H1 (cell line): ENCODE results near the gene ZNF451. TPM values are rescaled to one million over a fixed set of nuclear protein-coding genes. Genes with fewer than 3 reads are reported as not detected.

Experiments used
- CTCF ChIA-PET: fragments of 300-600 bp; sonication (Branson Sonifier 250); formaldehyde crosslinking; loops from one replicate; lab custom pipeline; 2021; ENCODE audit not compliant: partially characterized antibody; lab: Charles Lee
- POLR2A ChIA-PET: fragments of 300-600 bp; sonication (Branson Sonifier 250); formaldehyde crosslinking; loops from one replicate; lab custom pipeline; 2021; ENCODE audit warnings: inconsistent platforms; ENCODE audit not compliant: partially characterized antibody; lab: Charles Lee
- DNase-seq, 2 experiments: peaks; one replicate each; pipeline versions ENCODE4 v3.0.0 to v3.0.0-alpha.2; 2010 to 2022; ENCODE audit warnings: low spot score in 2 of 2, low read depth in 1 of 2, mixed read lengths in 1 of 2
- FAIRE-seq: peaks from 2 replicates; lab custom pipeline; 2011; peaks lifted over from hg19 to GRCh38; lab: Jason Lieb, UNC
- H2AFZ ChIP-seq: 2 replicates; pipeline ENCODE4 v1.8.1; 2012; ENCODE audit warnings: low read length, inconsistent platforms
- H2AK5ac ChIP-seq: 2 replicates; pipeline ENCODE4 v1.6.1; 2013; ENCODE audit warnings: low read depth, low read length
- H2BK120ac ChIP-seq: replicated peaks from 2 replicates; pipeline ENCODE3; 2013; ENCODE audit warnings: low read depth, low read length, inconsistent platforms
- H2BK12ac ChIP-seq: 2 replicates; pipeline ENCODE4 v1.6.1; 2013; ENCODE audit warnings: low read depth, low read length
- H2BK15ac ChIP-seq: 2 replicates; pipeline ENCODE4 v1.6.1; 2013; ENCODE audit warnings: low read length
- H2BK20ac ChIP-seq: 2 replicates; pipeline ENCODE4 v1.6.1; 2013; ENCODE audit warnings: low read length
- H2BK5ac ChIP-seq: 2 replicates; pipeline ENCODE4 v1.6.1; 2013; ENCODE audit warnings: low read depth, low read length
- H3K14ac ChIP-seq: 2 replicates; pipeline ENCODE4 v1.6.1; 2013; ENCODE audit warnings: inconsistent platforms; ENCODE audit not compliant: insufficient read length
- H3K18ac ChIP-seq: 2 replicates; pipeline ENCODE4 v1.6.1; 2013; ENCODE audit warnings: low read length; ENCODE audit errors: extremely low read depth
- H3K23ac ChIP-seq: 2 replicates; pipeline ENCODE4 v1.6.1; 2013; ENCODE audit warnings: inconsistent platforms; ENCODE audit not compliant: insufficient read length
- H3K23me2 ChIP-seq: 2 replicates; pipeline ENCODE4 v1.6.1; 2013; ENCODE audit warnings: low read depth, low read length
- H3K27ac ChIP-seq: 2 replicates; pipeline ENCODE4 v1.6.1; 2011; ENCODE audit warnings: low read depth, low read length, inconsistent platforms
- H3K27me3 ChIP-seq, 4 experiments: replicated peaks in 1 of 4; 1 replicate in 1 of 4; 2 replicates in 3 of 4; pipeline versions ENCODE4 v1.6.1 to v1.8.1; 2011 to 2013; ENCODE audit warnings: low read length in 3 of 4, mild to moderate bottlenecking in 3 of 4, inconsistent platforms in 2 of 4, mixed read lengths in 2 of 4, moderate library complexity in 1 of 4; ENCODE audit not compliant: control insufficient read depth in 3 of 4, insufficient read depth in 3 of 4; ENCODE audit errors: extremely low read depth in 1 of 4
- H3K36me3 ChIP-seq, 4 experiments: 2 replicates each; pipeline versions ENCODE4 v1.6.1 to v1.8.1; 2011 to 2013; ENCODE audit warnings: mild to moderate bottlenecking in 4 of 4, low read length in 3 of 4, moderate library complexity in 2 of 4, control low read depth in 1 of 4, inconsistent platforms in 1 of 4; ENCODE audit not compliant: insufficient read depth in 4 of 4, control insufficient read depth in 2 of 4
- H3K4ac ChIP-seq: replicated peaks from 2 replicates; pipeline ENCODE3; 2013; ENCODE audit warnings: low read length, low read depth, mixed read lengths, inconsistent platforms; ENCODE audit not compliant: insufficient read length
- H3K4me1 ChIP-seq, 4 experiments: replicated peaks in 1 of 4; 1 replicate in 1 of 4; 2 replicates in 3 of 4; pipeline versions ENCODE4 v1.6.1 to v1.8.1; 2011 to 2013; ENCODE audit warnings: low read length in 3 of 4, inconsistent platforms in 2 of 4, mixed read lengths in 1 of 4; ENCODE audit not compliant: insufficient read depth in 4 of 4, control insufficient read depth in 3 of 4
- H3K4me2 ChIP-seq, 2 experiments: 2 replicates each; pipeline versions ENCODE4 v1.6.1 to v1.8.1; 2011 to 2013; ENCODE audit warnings: low read depth in 2 of 2, low read length in 2 of 2, control low read depth in 1 of 2, inconsistent platforms in 1 of 2, mild to moderate bottlenecking in 1 of 2; ENCODE audit not compliant: insufficient read depth in 1 of 2
- H3K4me3 ChIP-seq, 4 experiments: fragments of 200-600, 300-600 bp in 1 of 4; sonication (generic), shearing (Covaris generic), sonication (Bioruptor Twin) in 1 of 4; 2 replicates each; pipeline versions ENCODE4 v1.5.1 to v1.8.1; 2011 to 2016; ENCODE audit warnings: low read length in 4 of 4, low read depth in 3 of 4, control low read depth in 2 of 4, inconsistent platforms in 2 of 4, mild to moderate bottlenecking in 2 of 4, mixed read lengths in 1 of 4, moderate library complexity in 1 of 4; ENCODE audit not compliant: insufficient read depth in 2 of 4; ENCODE audit errors: extremely low read depth in 1 of 4
- H3K56ac ChIP-seq: replicated peaks from 2 replicates; pipeline ENCODE3; 2013; ENCODE audit warnings: low read depth, mild to moderate bottlenecking, mixed read lengths, low read length, inconsistent platforms; ENCODE audit not compliant: insufficient read length
- H3K79me1 ChIP-seq: 2 replicates; pipeline ENCODE4 v1.6.1; 2013; ENCODE audit warnings: low read depth, low read length, control low read depth
- H3K79me2 ChIP-seq, 2 experiments: 2 replicates each; pipeline versions ENCODE4 v1.6.1 to v1.8.1; 2012 to 2013; ENCODE audit warnings: low read length in 2 of 2, mild to moderate bottlenecking in 2 of 2, inconsistent platforms in 1 of 2; ENCODE audit not compliant: insufficient read depth in 2 of 2, control insufficient read depth in 1 of 2
- H3K9ac ChIP-seq, 4 experiments: replicated peaks in 1 of 4; 1 replicate in 1 of 4; 2 replicates in 3 of 4; pipeline versions ENCODE4 v1.6.1 to v1.8.1; 2011 to 2013; ENCODE audit warnings: low read depth in 3 of 4, low read length in 3 of 4, control low read depth in 2 of 4, mild to moderate bottlenecking in 2 of 4, moderate library complexity in 2 of 4, inconsistent platforms in 1 of 4; ENCODE audit errors: extremely low read depth in 1 of 4
- H3K9me3 ChIP-seq, 2 experiments: 2 replicates each; pipeline versions ENCODE4 v1.6.1 to v1.8.1; 2012 to 2013; ENCODE audit warnings: mild to moderate bottlenecking in 2 of 2, moderate library complexity in 2 of 2, control low read depth in 1 of 2, inconsistent platforms in 1 of 2, low read depth in 1 of 2, low read length in 1 of 2, mixed read lengths in 1 of 2; ENCODE audit not compliant: insufficient read depth in 2 of 2
- H4K20me1 ChIP-seq, 2 experiments: replicated peaks in 1 of 2; 2 replicates each; pipeline versions ENCODE3 to v1.8.1; 2011 to 2013; ENCODE audit warnings: inconsistent platforms in 2 of 2, low read length in 2 of 2, mild to moderate bottlenecking in 1 of 2; ENCODE audit not compliant: insufficient read depth in 2 of 2, control insufficient read depth in 1 of 2
- H4K5ac ChIP-seq: 2 replicates; pipeline ENCODE4 v1.6.1; 2013; ENCODE audit warnings: low read length, low read depth, mixed read lengths, inconsistent platforms; ENCODE audit not compliant: insufficient read length
- H4K8ac ChIP-seq: 2 replicates; pipeline ENCODE4 v1.8.0; 2013; ENCODE audit warnings: mild to moderate bottlenecking, moderate library complexity, low read length, inconsistent platforms; ENCODE audit not compliant: insufficient read depth; ENCODE audit errors: extremely low read depth
- H4K91ac ChIP-seq: replicated peaks from 2 replicates; pipeline ENCODE3; 2013; ENCODE audit warnings: low read length, mixed read lengths, inconsistent platforms; ENCODE audit not compliant: insufficient read length
- CBX5 ChIP-seq: fragments of 300-800, 300-1000 bp; sonication (generic); IDR thresholded peaks from 2 replicates; pipeline ENCODE4 v1.7.1; 2016; ENCODE audit warnings: antibody characterized with exemption, low read length, low read depth
- CHD2 ChIP-seq: IDR thresholded peaks from 2 replicates; pipeline ENCODE4 v1.6.1; 2012; ENCODE audit warnings: low read length, improper control_type of control experiment
- JUND ChIP-seq: IDR thresholded peaks from 2 replicates; pipeline ENCODE4 v1.6.1; 2011; ENCODE audit warnings: mild to moderate bottlenecking, improper control_type of control experiment, low read length
- MAFK ChIP-seq: IDR thresholded peaks from 2 replicates; pipeline ENCODE4 v1.6.1; 2012; ENCODE audit warnings: low read depth, mild to moderate bottlenecking, improper control_type of control experiment, low read length
- POLR2A ChIP-seq, 2 experiments: IDR thresholded peaks; 1 replicate in 1 of 2; 2 replicates in 1 of 2; pipeline ENCODE4 v1.6.1; 2011; ENCODE audit warnings: low read depth in 2 of 2, low read length in 2 of 2, mild to moderate bottlenecking in 2 of 2; ENCODE audit errors: control extremely low read depth in 1 of 2
- POLR2AphosphoS5 ChIP-seq: IDR thresholded peaks from 2 replicates; pipeline ENCODE4 v1.6.1; 2011; ENCODE audit warnings: low read depth, low read length
- POU5F1 ChIP-seq: IDR thresholded peaks from 2 replicates; pipeline ENCODE4 v1.6.1; 2011; ENCODE audit warnings: low read depth, mild to moderate bottlenecking, low read length, moderate library complexity
- RXRA ChIP-seq: IDR thresholded peaks from 2 replicates; pipeline ENCODE4 v1.6.1; 2011; ENCODE audit warnings: low read depth, mild to moderate bottlenecking, low read length, moderate library complexity; ENCODE audit not compliant: insufficient read depth
- SP1 ChIP-seq: IDR thresholded peaks from 2 replicates; pipeline ENCODE4 v1.6.1; 2011; ENCODE audit warnings: low read depth, low read length
- ZNF274 ChIP-seq: IDR thresholded peaks from 2 replicates; pipeline ENCODE4 v1.7.0; 2012; ENCODE audit warnings: low read length, borderline replicate concordance; ENCODE audit errors: extremely low read depth
- WGBS, 2 experiments: shearing (Covaris generic) in 1 of 2; methylation state at CpG; one replicate each; pipeline versions ENCODE4 v1.1.6 to v1.1.7; 2013 to 2015; ENCODE audit warnings: low lambda C conversion rate in 2 of 2, mixed read lengths in 2 of 2, inconsistent platforms in 1 of 2, low coverage in 1 of 2, missing lambda C conversion rate in 1 of 2; ENCODE audit not compliant: insufficient replicate concordance in 2 of 2, insufficient coverage in 1 of 2, insufficient read length in 1 of 2; ENCODE audit errors: extremely low coverage in 1 of 2, missing lambda C conversion rate in 1 of 2; 5-methylcytosine and 5-hydroxymethylcytosine counted together
- polyA plus RNA-seq, 7 experiments: library from polyadenylated mRNA; depleted of rRNA in 3 of 7; stranded (reverse) in 5 of 7; unstranded in 2 of 7; fragments of >200 nt in 5 of 7; fragments of 200-250 nt in 2 of 7; gene quantifications; 1 replicate in 5 of 7; 2 replicates in 1 of 7; 4 replicates in 1 of 7; pipeline versions ENCODE4 v1.2.1 to v1.2.3, GENCODE V29; 2011 to 2013; ENCODE audit warnings: missing spikeins in 2 of 7, mixed read lengths in 2 of 7
- total RNA-seq: library from RNA; stranded (reverse); fragmentation: NEBNext Ultra II Directional; extraction: Animal tissue kit (Norgen Biotek cat#: 25700); gene quantifications from 2 replicates; pipeline ENCODE4 v1.2.1, GENCODE V29; 2021
- TF ChIP-seq, protein P1 (sequence below): IDR thresholded peaks from 2 replicates; pipeline ENCODE4 v1.6.1; 2011; ENCODE audit warnings: low read depth, mild to moderate bottlenecking, low read length; ENCODE audit not compliant: insufficient read depth

ZNF451 gene
- total and polyA plus RNA-seq, 2 of the 8 experiments (the other 6 are each of a cell fraction or from before 2014, with no cell fraction given): 10.7 to 56.8 TPM

DNA sequence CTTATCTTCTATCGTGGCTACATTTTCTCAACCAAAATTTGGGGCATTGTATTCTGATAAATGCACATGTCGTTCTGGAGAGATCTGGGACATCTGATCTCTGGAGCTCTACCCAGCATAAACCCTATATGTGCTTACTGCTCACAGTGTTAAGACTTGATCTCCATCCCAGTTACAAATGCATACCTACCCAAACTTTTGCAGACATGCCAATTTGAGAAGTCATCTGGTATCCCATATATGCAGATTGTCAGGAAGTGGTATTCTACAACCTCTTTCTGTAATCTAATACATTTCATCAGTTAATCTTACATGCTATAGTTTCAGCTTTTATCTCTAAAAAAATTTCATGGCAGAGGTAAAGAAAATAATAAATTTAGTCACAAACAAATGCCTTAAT is 93.3 kb downstream of the ZNF451 start:
- Histone ChIP-seq H3K36me3 (peaks cover 2 to 35% (median 10%) of the 10 kb centered on the region in 4 experiments; a peak in 5 of 8 replicates), H3K23ac (no peak overlapping the region), H3K56ac (no peak overlapping the region), H4K20me1 (peaks cover 0 to 2% of the 10 kb centered on the region in 2 experiments), H2BK120ac (no peak overlapping the region), H3K4me2 (no peak overlapping the region), H2BK5ac (no peak overlapping the region), H3K27me3 (no peaks in the 10 kb centered on the region), H3K23me2 (no peaks in the 10 kb centered on the region), H3K79me1 (no peaks in the 10 kb centered on the region; the same call in 1 of the 2 replicates), H2AFZ (no peak overlapping the region), H3K18ac (no peak overlapping the region), H2AK5ac (no peak overlapping the region), H3K27ac (no peak overlapping the region), H2BK15ac (no peak overlapping the region), H3K14ac (no peak overlapping the region), H4K91ac (no peak overlapping the region), H2BK20ac (no peak overlapping the region), H4K5ac (no peak overlapping the region), H3K9ac (no peak overlapping the region), H3K9me3 (no peaks in the 10 kb centered on the region), H3K79me2 (peaks cover 0 to 25% of the 10 kb centered on the region in 2 experiments; a peak in 2 of 4 replicates), H4K8ac (no peak overlapping the region), H3K4ac (no peak overlapping the region), H3K4me3 (no peak overlapping the region), H2BK12ac (no peak overlapping the region), H3K4me1 (no peaks in the 10 kb centered on the region)
- 75% methylated on average over 2 of the region's 2 CpGs; no CpG with 5 or more reads in 1 of the 2 experiments for WGBS, 2 experiments
- no peak for TF ChIP-seq SP1
- TF ChIP-seq MAFK: no peak
- no peak for TF ChIP-seq JUND
- no peak for TF ChIP-seq CBX5
- no peak for TF ChIP-seq RXRA
- TF ChIP-seq POLR2AphosphoS5: no peak
- TF ChIP-seq CHD2: no peak
- no peak for TF ChIP-seq POLR2A (IDR thresholded peaks at IDR 0.05; ENCODE audit: control extremely low read depth in 1 of 2, low read depth in 2 of 2, low read length in 2 of 2)
- no peak for TF ChIP-seq POU5F1
- TF ChIP-seq, protein P1, sequence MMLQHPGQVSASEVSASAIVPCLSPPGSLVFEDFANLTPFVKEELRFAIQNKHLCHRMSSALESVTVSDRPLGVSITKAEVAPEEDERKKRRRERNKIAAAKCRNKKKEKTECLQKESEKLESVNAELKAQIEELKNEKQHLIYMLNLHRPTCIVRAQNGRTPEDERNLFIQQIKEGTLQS: no peak
- no peak for TF ChIP-seq ZNF274
- CTCF ChIA-PET: no interaction called here
- DNase-seq (no peak), FAIRE-seq (no peak)
- POLR2A ChIA-PET: interaction anchor here (1.5 kb wide), 1 partner anchor 9 kb away, joined by 3 read pairs; no protein-coding TSS in a partner anchor
